Measurements from ENCODE around the gene CYP4F22. TPM values are rescaled to one million over a fixed set of nuclear protein-coding genes. Genes with fewer than 3 reads are reported as not detected.

CYP4F22 gene
- total RNA-seq, 1 experiment from 2014 or later = 78.3 TPM

GRCh38 chr19:15488489-15489226, 19.7 kb upstream of the CYP4F22 start:
- Histone ChIP-seq H3K9me3 (ENCODE audit: low read depth, low read length, poor library complexity, severe bottlenecking) (no peaks in the 10 kb centered on the region), H3K27me3 (replicated peaks; ENCODE audit: insufficient read depth, low read depth, low read length, poor library complexity) (no peaks in the 10 kb centered on the region), H3K4me3 (ENCODE audit: low read depth, low read length, poor library complexity, severe bottlenecking) (no peak overlapping the region), H3K4me1 (ENCODE audit: insufficient read depth, low read length, poor library complexity, severe bottlenecking) (no peaks in the 10 kb centered on the region), H3K36me3 (ENCODE audit: insufficient read depth, low read length, poor library complexity, severe bottlenecking) (no peaks in the 10 kb centered on the region), H3K27ac (ENCODE audit: low read depth, low read length, poor library complexity, severe bottlenecking) (no peak overlapping the region)
- intact Hi-C loops (cut with micrococcal nuclease; ENCODE audit: unreplicated experiment) = no loop called here
- no TSS peak for BruUV-seq (replicated peaks)
- ChIA-PET CTCF (no interaction called here), POLR2A (ENCODE audit: low non-redundant PET) (interaction anchor here (0.6 kb wide), 1 partner anchor 13 kb away, joined by 3 read pairs; no protein-coding TSS in a partner anchor)
- DNase-seq (ENCODE audit: low spot score) = no peak
- no peak for TF ChIP-seq EZH2 (IDR thresholded peaks at IDR 0.05; ENCODE audit: borderline replicate concordance, low read depth, low read length, poor library complexity, severe bottlenecking)
- TF ChIP-seq, protein P1, sequence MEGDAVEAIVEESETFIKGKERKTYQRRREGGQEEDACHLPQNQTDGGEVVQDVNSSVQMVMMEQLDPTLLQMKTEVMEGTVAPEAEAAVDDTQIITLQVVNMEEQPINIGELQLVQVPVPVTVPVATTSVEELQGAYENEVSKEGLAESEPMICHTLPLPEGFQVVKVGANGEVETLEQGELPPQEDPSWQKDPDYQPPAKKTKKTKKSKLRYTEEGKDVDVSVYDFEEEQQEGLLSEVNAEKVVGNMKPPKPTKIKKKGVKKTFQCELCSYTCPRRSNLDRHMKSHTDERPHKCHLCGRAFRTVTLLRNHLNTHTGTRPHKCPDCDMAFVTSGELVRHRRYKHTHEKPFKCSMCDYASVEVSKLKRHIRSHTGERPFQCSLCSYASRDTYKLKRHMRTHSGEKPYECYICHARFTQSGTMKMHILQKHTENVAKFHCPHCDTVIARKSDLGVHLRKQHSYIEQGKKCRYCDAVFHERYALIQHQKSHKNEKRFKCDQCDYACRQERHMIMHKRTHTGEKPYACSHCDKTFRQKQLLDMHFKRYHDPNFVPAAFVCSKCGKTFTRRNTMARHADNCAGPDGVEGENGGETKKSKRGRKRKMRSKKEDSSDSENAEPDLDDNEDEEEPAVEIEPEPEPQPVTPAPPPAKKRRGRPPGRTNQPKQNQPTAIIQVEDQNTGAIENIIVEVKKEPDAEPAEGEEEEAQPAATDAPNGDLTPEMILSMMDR (conservative IDR thresholded peaks at IDR 0.05; ENCODE audit: low read depth, low read length) = no peak

DNA sequence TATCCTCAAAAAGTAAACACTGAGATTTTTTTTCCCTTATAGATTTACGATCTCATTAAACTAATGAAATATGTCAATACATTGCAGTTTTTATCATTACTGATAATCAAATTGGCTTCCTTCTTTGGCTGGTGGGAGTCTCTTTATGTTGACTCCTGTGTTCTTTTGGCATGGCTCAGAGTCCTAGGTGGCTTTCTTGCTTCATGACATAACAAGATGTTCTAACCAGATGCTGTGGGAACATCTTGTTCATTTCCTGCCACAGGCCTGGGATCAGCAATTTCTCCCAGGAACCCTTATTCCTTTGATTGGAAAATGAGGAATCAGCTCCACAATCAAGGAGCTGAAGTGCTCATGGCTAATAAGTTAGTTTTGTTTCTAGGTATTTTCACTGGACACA, 13.2 kb upstream of the CYP4F22 start:
- no peak overlapping the region for H3K27ac ChIP-seq (ENCODE audit: low read depth, low read length, poor library complexity, severe bottlenecking)
- ChIA-PET CTCF (interaction anchor here (0.6 kb wide), 1 partner anchor 9 kb away, joined by 3 read pairs; no protein-coding TSS in a partner anchor), POLR2A (ENCODE audit: low non-redundant PET) (no interaction called here)
- no peak overlapping the region for H3K4me3 ChIP-seq (ENCODE audit: low read depth, low read length, poor library complexity, severe bottlenecking)
- no peaks in the 10 kb centered on the region for H3K27me3 ChIP-seq (replicated peaks; ENCODE audit: insufficient read depth, low read depth, low read length, poor library complexity)
- peaks cover 17% of the 10 kb centered on the region for H3K4me1 ChIP-seq (ENCODE audit: insufficient read depth, low read length, poor library complexity, severe bottlenecking)
- H3K36me3 ChIP-seq (ENCODE audit: insufficient read depth, low read length, poor library complexity, severe bottlenecking) = no peaks in the 10 kb centered on the region
- H3K9me3 ChIP-seq (ENCODE audit: low read depth, low read length, poor library complexity, severe bottlenecking) = no peaks in the 10 kb centered on the region
- intact Hi-C loops (cut with micrococcal nuclease; ENCODE audit: unreplicated experiment) = no loop called here
- DNase-seq (ENCODE audit: low spot score) = no peak
- BruUV-seq (replicated peaks) = no TSS peak
- TF ChIP-seq, protein P1 (conservative IDR thresholded peaks at IDR 0.05; ENCODE audit: low read depth, low read length) = no peak
- TF ChIP-seq EZH2 (IDR thresholded peaks at IDR 0.05; ENCODE audit: borderline replicate concordance, low read depth, low read length, poor library complexity, severe bottlenecking) = no peak

GRCh38 chr19:15498156-15498858, 10.0 kb upstream of the CYP4F22 start:
- no peaks in the 10 kb centered on the region for H3K9me3 ChIP-seq (ENCODE audit: low read depth, low read length, poor library complexity, severe bottlenecking)
- no peak for DNase-seq (ENCODE audit: low spot score)
- H3K4me3 ChIP-seq (ENCODE audit: low read depth, low read length, poor library complexity, severe bottlenecking) = peak overlapping the region; percentile 36
- CTCF ChIA-PET = no interaction called here
- TF ChIP-seq EZH2 (IDR thresholded peaks at IDR 0.05; ENCODE audit: borderline replicate concordance, low read depth, low read length, poor library complexity, severe bottlenecking) = no peak
- TF ChIP-seq, protein P1 (conservative IDR thresholded peaks at IDR 0.05; ENCODE audit: low read depth, low read length) = no peak
- POLR2A ChIA-PET (ENCODE audit: low non-redundant PET) = interaction anchor here (0.6 kb wide), 1 partner anchor 31 kb away, joined by 3 read pairs; no protein-coding TSS in a partner anchor
- H3K36me3 ChIP-seq (ENCODE audit: insufficient read depth, low read length, poor library complexity, severe bottlenecking) = no peaks in the 10 kb centered on the region
- peaks cover 38% of the 10 kb centered on the region for H3K4me1 ChIP-seq (ENCODE audit: insufficient read depth, low read length, poor library complexity, severe bottlenecking)
- TSS peak; percentile 88 for BruUV-seq (replicated peaks)
- no peaks in the 10 kb centered on the region for H3K27me3 ChIP-seq (replicated peaks; ENCODE audit: insufficient read depth, low read depth, low read length, poor library complexity)
- peak overlapping the region; percentile 78 for H3K27ac ChIP-seq (ENCODE audit: low read depth, low read length, poor library complexity, severe bottlenecking)
- intact Hi-C loops (cut with micrococcal nuclease; ENCODE audit: unreplicated experiment) = no loop called here
